HFF-Myc (cell line): ENCODE data around the gene GBF1.

ENCODE experiments used
- DNase-seq: peaks from one replicate; pipeline ENCODE4 v3.0.0-alpha.2; 2011; ENCODE audit warnings: low read depth; ENCODE audit errors: extremely low read depth
- H3K4me3 ChIP-seq: replicated peaks from 2 replicates; pipeline ENCODE4 v1.5.1; 2011; ENCODE audit warnings: low read depth, mild to moderate bottlenecking, control low read depth, low read length
- TF ChIP-seq, protein P1 (sequence below): IDR thresholded peaks from 2 replicates; pipeline ENCODE4 v1.5.1; 2012; ENCODE audit warnings: mild to moderate bottlenecking, low read depth, low read length, control low read depth; ENCODE audit errors: missing control alignments

Gene GBF1

DNA sequence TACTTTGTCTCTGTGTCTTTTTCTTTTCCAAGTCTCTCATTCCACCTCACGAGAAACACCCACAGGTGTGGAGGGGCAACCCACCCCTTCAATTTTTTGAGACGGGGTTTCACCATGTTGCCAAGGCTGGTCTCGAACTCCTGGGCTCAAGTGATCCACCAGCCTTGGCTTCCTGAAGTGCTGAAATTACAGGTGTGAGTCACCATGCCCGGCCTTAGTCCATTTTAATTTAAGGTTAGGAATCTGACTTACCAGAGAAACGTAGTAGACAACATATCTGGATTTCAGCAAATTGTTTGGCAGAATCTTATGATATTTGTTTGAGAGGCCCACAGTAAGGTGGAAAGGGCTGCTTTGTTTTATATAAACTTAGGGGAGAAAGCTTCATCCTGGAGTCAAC, 147.0 kb downstream of the GBF1 start:
- H3K4me3 ChIP-seq = no peak overlapping the region
- DNase-seq = no peak
- TF ChIP-seq, protein P1, sequence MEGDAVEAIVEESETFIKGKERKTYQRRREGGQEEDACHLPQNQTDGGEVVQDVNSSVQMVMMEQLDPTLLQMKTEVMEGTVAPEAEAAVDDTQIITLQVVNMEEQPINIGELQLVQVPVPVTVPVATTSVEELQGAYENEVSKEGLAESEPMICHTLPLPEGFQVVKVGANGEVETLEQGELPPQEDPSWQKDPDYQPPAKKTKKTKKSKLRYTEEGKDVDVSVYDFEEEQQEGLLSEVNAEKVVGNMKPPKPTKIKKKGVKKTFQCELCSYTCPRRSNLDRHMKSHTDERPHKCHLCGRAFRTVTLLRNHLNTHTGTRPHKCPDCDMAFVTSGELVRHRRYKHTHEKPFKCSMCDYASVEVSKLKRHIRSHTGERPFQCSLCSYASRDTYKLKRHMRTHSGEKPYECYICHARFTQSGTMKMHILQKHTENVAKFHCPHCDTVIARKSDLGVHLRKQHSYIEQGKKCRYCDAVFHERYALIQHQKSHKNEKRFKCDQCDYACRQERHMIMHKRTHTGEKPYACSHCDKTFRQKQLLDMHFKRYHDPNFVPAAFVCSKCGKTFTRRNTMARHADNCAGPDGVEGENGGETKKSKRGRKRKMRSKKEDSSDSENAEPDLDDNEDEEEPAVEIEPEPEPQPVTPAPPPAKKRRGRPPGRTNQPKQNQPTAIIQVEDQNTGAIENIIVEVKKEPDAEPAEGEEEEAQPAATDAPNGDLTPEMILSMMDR = no peak

DNA sequence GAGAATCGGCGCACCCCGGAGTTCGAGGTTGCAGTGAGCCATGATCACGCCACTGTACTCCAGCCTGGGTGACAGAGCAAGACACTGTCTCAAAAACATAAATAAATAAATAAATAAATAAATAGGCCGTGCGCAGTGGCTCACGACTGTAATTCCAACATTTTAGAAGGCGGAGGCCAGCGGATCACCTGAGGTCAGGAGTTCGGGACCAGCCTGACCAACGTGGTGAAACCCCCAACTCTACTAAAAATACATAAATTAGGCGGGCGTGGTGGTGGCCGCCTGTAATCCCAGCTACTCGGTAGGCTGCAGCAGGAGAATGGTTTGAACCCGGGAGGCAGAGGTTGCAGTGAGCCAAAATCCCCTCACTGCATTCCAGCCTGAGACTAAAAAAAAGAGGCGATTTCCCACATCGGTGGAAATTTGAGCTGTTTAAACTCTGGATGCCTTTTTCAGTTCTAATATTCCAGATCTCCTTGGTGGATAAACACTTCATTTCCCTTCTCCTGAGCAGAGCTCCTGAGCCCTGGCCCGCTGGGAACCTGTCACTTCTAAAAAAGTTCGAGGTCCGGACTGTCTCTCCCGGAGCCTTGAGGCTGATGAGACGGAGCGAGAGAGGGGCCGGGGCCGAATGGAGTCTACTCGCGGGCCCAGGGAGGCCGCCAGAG, 148.2 kb downstream of the GBF1 start:
- H3K4me3 ChIP-seq = peak overlapping the region; percentile 58
- peak; percentile 50 for DNase-seq
- TF ChIP-seq, protein P1 = peak; percentile 97

DNA sequence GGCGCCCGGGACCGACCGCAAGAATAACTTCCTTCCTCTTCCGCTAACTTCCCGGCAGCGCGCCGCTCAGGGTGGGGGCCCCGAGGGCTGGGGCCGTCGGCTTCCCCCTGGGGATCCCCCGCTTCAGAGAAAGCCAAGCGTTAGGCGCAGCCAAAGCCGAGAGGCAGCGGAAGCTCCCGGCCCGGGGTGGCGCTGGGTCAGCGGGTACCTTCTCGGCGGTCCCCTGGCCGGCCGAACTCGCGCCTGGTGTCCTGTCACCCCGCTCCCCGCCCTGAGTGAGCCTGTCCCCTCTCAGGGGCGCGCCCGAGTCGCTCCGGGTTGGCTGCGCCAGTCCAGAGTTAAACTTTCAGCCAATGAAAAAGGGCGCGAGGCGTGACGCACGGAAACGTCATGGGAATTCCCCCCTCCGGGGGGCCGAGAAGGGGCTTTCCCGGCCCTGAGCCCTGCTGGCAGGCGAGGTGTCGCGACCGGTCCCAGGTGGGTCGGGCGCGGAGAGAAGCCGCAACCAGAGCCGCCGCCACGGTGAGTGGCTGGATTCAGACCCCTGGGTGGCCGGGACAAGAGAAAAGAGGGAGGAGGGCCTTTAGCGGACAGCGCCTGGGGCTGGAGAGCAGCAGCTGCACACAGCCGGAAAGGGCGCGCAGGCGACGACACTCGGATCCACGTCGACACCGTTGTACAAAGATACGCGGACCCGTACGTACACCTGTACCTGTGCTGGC, 148.9 kb downstream of the GBF1 start:
- H3K4me3 ChIP-seq = peak overlapping the region; percentile 58
- TF ChIP-seq, protein P1 = no peak
- DNase-seq = peak; percentile 63

DNA sequence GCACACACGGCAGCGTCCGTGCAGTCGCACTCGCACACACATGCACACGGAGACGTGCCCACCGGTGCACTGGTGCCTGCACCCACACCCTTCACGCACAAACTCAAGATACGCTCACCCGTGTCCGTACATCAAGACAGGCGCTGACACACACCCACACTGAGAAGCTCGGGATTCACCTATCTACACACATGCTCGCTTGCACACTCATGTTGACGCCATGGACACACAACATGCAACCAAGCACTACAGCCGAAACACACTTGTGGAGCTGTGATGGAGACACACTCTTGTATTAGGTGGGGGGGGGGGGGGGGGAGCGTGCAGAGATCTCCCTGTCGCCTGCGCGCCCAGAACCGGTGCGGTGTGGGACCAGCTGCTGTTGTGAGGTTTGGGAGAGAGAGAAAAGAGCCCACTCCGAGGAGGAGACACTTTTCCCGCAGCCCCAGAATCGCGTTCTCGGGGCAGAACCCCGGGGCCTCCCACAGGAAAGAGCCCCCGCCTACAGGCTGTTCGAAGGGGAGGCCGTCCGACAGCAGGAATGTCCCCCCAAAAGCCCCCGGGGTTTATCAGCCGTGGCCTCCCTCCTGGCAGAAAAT, 149.6 kb downstream of the GBF1 start:
- TF ChIP-seq, protein P1 = no peak
- peak overlapping the region; percentile 58 for H3K4me3 ChIP-seq
- DNase-seq = no peak

DNA sequence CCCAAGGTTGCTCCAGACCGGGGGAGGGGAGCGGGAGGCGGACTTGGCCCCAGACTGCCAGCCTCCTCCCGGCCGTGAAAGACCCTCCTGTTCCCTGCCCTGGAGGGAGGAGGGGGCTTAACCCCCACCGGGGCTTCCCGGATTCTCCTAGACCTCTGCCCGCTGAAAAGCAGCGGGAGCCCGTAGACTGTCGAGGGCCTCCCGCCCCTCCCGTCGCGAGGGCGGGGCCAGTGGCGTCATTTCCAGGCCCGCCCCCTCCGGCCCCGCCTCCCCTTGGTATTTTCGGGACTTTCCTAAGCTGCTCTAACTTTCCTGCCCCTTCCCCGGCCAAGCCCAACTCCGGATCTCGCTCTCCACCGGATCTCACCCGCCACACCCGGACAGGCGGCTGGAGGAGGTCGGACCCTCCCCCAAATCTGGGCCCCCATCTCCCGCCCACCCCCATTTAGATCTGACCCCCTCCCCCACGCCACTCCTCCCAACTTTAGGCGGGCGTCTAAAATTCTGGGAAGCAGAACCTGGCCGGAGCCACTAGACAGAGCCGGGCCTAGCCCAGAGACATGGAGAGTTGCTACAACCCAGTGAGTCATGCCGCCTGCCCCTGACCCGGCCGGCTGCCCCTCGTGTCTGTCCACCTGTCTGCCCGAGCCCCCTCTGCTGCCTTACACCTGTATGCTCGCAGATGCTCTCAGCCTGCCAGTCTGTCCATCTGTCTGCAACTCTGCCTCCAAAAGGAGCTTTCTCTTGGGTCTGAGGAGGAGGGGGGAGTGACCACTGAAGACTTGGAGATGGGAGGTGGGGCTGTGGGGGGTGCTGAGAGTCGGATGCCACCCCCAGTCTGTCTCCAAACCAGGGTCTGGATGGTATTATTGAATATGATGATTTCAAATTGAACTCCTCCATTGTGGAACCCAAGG, 150.3 kb downstream of the GBF1 start, which contains the start of gene NFKB2:
Gene NFKB2, plus strand, starts transcription at position 306 of the 917 bp plus-strand sequence. Its CDS starts 255 bp downstream, at position 561.
- peak; percentile 54 for DNase-seq
- H3K4me3 ChIP-seq = peak within 1 kb of the TSS; percentile 58
- TF ChIP-seq, protein P1 = no peak

DNA sequence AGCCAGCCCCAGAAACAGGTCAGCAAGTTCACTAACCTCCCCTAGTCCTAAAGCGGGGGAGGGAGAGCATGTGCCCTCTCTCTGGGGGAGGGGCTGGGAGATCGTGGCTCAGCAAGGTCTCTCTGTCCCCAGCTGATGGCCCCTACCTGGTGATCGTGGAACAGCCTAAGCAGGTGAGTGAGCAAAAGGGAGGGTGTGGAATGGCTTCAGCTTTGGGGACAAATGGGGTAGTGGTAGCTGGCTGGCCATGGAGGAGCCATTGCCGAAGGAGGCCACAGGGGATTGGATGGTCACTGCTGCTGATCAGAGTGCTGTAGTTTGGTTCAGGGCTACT, 151.0 kb downstream of the GBF1 start:
- TF ChIP-seq, protein P1 = no peak
- no peak for DNase-seq
- peak overlapping the region; percentile 58 for H3K4me3 ChIP-seq
